H1 (cell line): ENCODE results near the gene AGFG1. TPM values are rescaled to one million over a fixed set of nuclear protein-coding genes. Genes with fewer than 3 reads are reported as not detected.
A peak's percentile ranks its signal among the peaks of the same experiment; 100 is the strongest.

Source experiments
- CTCF ChIA-PET: fragments of 300-600 bp; sonication (Branson Sonifier 250); formaldehyde crosslinking; loops from one replicate; lab custom pipeline; 2021; ENCODE audit not compliant: partially characterized antibody; lab: Charles Lee
- POLR2A ChIA-PET: fragments of 300-600 bp; sonication (Branson Sonifier 250); formaldehyde crosslinking; loops from one replicate; lab custom pipeline; 2021; ENCODE audit warnings: inconsistent platforms; ENCODE audit not compliant: partially characterized antibody; lab: Charles Lee
- DNase-seq, 2 experiments: peaks; one replicate each; pipeline versions ENCODE4 v3.0.0 to v3.0.0-alpha.2; 2010 to 2022; ENCODE audit warnings: low spot score in 2 of 2, low read depth in 1 of 2, mixed read lengths in 1 of 2
- FAIRE-seq: peaks from 2 replicates; lab custom pipeline; 2011; peaks lifted over from hg19 to GRCh38; lab: Jason Lieb, UNC
- H2AFZ ChIP-seq: 2 replicates; pipeline ENCODE4 v1.8.1; 2012; ENCODE audit warnings: low read length, inconsistent platforms
- H2AK5ac ChIP-seq: 2 replicates; pipeline ENCODE4 v1.6.1; 2013; ENCODE audit warnings: low read depth, low read length
- H2BK120ac ChIP-seq: replicated peaks from 2 replicates; pipeline ENCODE3; 2013; ENCODE audit warnings: low read depth, low read length, inconsistent platforms
- H2BK12ac ChIP-seq: 2 replicates; pipeline ENCODE4 v1.6.1; 2013; ENCODE audit warnings: low read depth, low read length
- H2BK15ac ChIP-seq: 2 replicates; pipeline ENCODE4 v1.6.1; 2013; ENCODE audit warnings: low read length
- H2BK20ac ChIP-seq: 2 replicates; pipeline ENCODE4 v1.6.1; 2013; ENCODE audit warnings: low read length
- H2BK5ac ChIP-seq: 2 replicates; pipeline ENCODE4 v1.6.1; 2013; ENCODE audit warnings: low read depth, low read length
- H3K14ac ChIP-seq: 2 replicates; pipeline ENCODE4 v1.6.1; 2013; ENCODE audit warnings: inconsistent platforms; ENCODE audit not compliant: insufficient read length
- H3K18ac ChIP-seq: 2 replicates; pipeline ENCODE4 v1.6.1; 2013; ENCODE audit warnings: low read length; ENCODE audit errors: extremely low read depth
- H3K23ac ChIP-seq: 2 replicates; pipeline ENCODE4 v1.6.1; 2013; ENCODE audit warnings: inconsistent platforms; ENCODE audit not compliant: insufficient read length
- H3K23me2 ChIP-seq: 2 replicates; pipeline ENCODE4 v1.6.1; 2013; ENCODE audit warnings: low read depth, low read length
- H3K27ac ChIP-seq: 2 replicates; pipeline ENCODE4 v1.6.1; 2011; ENCODE audit warnings: low read depth, low read length, inconsistent platforms
- H3K27me3 ChIP-seq, 4 experiments: replicated peaks in 1 of 4; 1 replicate in 1 of 4; 2 replicates in 3 of 4; pipeline versions ENCODE4 v1.6.1 to v1.8.1; 2011 to 2013; ENCODE audit warnings: low read length in 3 of 4, mild to moderate bottlenecking in 3 of 4, inconsistent platforms in 2 of 4, mixed read lengths in 2 of 4, moderate library complexity in 1 of 4; ENCODE audit not compliant: control insufficient read depth in 3 of 4, insufficient read depth in 3 of 4; ENCODE audit errors: extremely low read depth in 1 of 4
- H3K36me3 ChIP-seq, 4 experiments: 2 replicates each; pipeline versions ENCODE4 v1.6.1 to v1.8.1; 2011 to 2013; ENCODE audit warnings: mild to moderate bottlenecking in 4 of 4, low read length in 3 of 4, moderate library complexity in 2 of 4, control low read depth in 1 of 4, inconsistent platforms in 1 of 4; ENCODE audit not compliant: insufficient read depth in 4 of 4, control insufficient read depth in 2 of 4
- H3K4ac ChIP-seq: replicated peaks from 2 replicates; pipeline ENCODE3; 2013; ENCODE audit warnings: low read length, low read depth, mixed read lengths, inconsistent platforms; ENCODE audit not compliant: insufficient read length
- H3K4me1 ChIP-seq, 4 experiments: replicated peaks in 1 of 4; 1 replicate in 1 of 4; 2 replicates in 3 of 4; pipeline versions ENCODE4 v1.6.1 to v1.8.1; 2011 to 2013; ENCODE audit warnings: low read length in 3 of 4, inconsistent platforms in 2 of 4, mixed read lengths in 1 of 4; ENCODE audit not compliant: insufficient read depth in 4 of 4, control insufficient read depth in 3 of 4
- H3K4me2 ChIP-seq, 2 experiments: 2 replicates each; pipeline versions ENCODE4 v1.6.1 to v1.8.1; 2011 to 2013; ENCODE audit warnings: low read depth in 2 of 2, low read length in 2 of 2, control low read depth in 1 of 2, inconsistent platforms in 1 of 2, mild to moderate bottlenecking in 1 of 2; ENCODE audit not compliant: insufficient read depth in 1 of 2
- H3K4me3 ChIP-seq, 4 experiments: fragments of 200-600, 300-600 bp in 1 of 4; sonication (generic), shearing (Covaris generic), sonication (Bioruptor Twin) in 1 of 4; 2 replicates each; pipeline versions ENCODE4 v1.5.1 to v1.8.1; 2011 to 2016; ENCODE audit warnings: low read length in 4 of 4, low read depth in 3 of 4, control low read depth in 2 of 4, inconsistent platforms in 2 of 4, mild to moderate bottlenecking in 2 of 4, mixed read lengths in 1 of 4, moderate library complexity in 1 of 4; ENCODE audit not compliant: insufficient read depth in 2 of 4; ENCODE audit errors: extremely low read depth in 1 of 4
- H3K56ac ChIP-seq: replicated peaks from 2 replicates; pipeline ENCODE3; 2013; ENCODE audit warnings: low read depth, mild to moderate bottlenecking, mixed read lengths, low read length, inconsistent platforms; ENCODE audit not compliant: insufficient read length
- H3K79me1 ChIP-seq: 2 replicates; pipeline ENCODE4 v1.6.1; 2013; ENCODE audit warnings: low read depth, low read length, control low read depth
- H3K79me2 ChIP-seq, 2 experiments: 2 replicates each; pipeline versions ENCODE4 v1.6.1 to v1.8.1; 2012 to 2013; ENCODE audit warnings: low read length in 2 of 2, mild to moderate bottlenecking in 2 of 2, inconsistent platforms in 1 of 2; ENCODE audit not compliant: insufficient read depth in 2 of 2, control insufficient read depth in 1 of 2
- H3K9ac ChIP-seq, 4 experiments: replicated peaks in 1 of 4; 1 replicate in 1 of 4; 2 replicates in 3 of 4; pipeline versions ENCODE4 v1.6.1 to v1.8.1; 2011 to 2013; ENCODE audit warnings: low read depth in 3 of 4, low read length in 3 of 4, control low read depth in 2 of 4, mild to moderate bottlenecking in 2 of 4, moderate library complexity in 2 of 4, inconsistent platforms in 1 of 4; ENCODE audit errors: extremely low read depth in 1 of 4
- H3K9me3 ChIP-seq, 2 experiments: 2 replicates each; pipeline versions ENCODE4 v1.6.1 to v1.8.1; 2012 to 2013; ENCODE audit warnings: mild to moderate bottlenecking in 2 of 2, moderate library complexity in 2 of 2, control low read depth in 1 of 2, inconsistent platforms in 1 of 2, low read depth in 1 of 2, low read length in 1 of 2, mixed read lengths in 1 of 2; ENCODE audit not compliant: insufficient read depth in 2 of 2
- H4K20me1 ChIP-seq, 2 experiments: replicated peaks in 1 of 2; 2 replicates each; pipeline versions ENCODE3 to v1.8.1; 2011 to 2013; ENCODE audit warnings: inconsistent platforms in 2 of 2, low read length in 2 of 2, mild to moderate bottlenecking in 1 of 2; ENCODE audit not compliant: insufficient read depth in 2 of 2, control insufficient read depth in 1 of 2
- H4K5ac ChIP-seq: 2 replicates; pipeline ENCODE4 v1.6.1; 2013; ENCODE audit warnings: low read length, low read depth, mixed read lengths, inconsistent platforms; ENCODE audit not compliant: insufficient read length
- H4K8ac ChIP-seq: 2 replicates; pipeline ENCODE4 v1.8.0; 2013; ENCODE audit warnings: mild to moderate bottlenecking, moderate library complexity, low read length, inconsistent platforms; ENCODE audit not compliant: insufficient read depth; ENCODE audit errors: extremely low read depth
- H4K91ac ChIP-seq: replicated peaks from 2 replicates; pipeline ENCODE3; 2013; ENCODE audit warnings: low read length, mixed read lengths, inconsistent platforms; ENCODE audit not compliant: insufficient read length
- BACH1 ChIP-seq: IDR thresholded peaks from 2 replicates; pipeline ENCODE4 v1.6.1; 2012; ENCODE audit warnings: low read length, improper control_type of control experiment
- CREB1 ChIP-seq: IDR thresholded peaks from 2 replicates; pipeline ENCODE4 v1.6.1; 2012; ENCODE audit warnings: inconsistent platforms
- E2F6 ChIP-seq: IDR thresholded peaks from 2 replicates; pipeline ENCODE4 v1.6.1; 2012; ENCODE audit warnings: inconsistent platforms
- GABPA ChIP-seq: IDR thresholded peaks from 2 replicates; pipeline ENCODE4 v1.6.1; 2011; ENCODE audit warnings: mild to moderate bottlenecking, low read length, moderate library complexity, borderline replicate concordance; ENCODE audit not compliant: insufficient read depth
- RBBP5 ChIP-seq: IDR thresholded peaks from 2 replicates; pipeline ENCODE4 v1.7.1; 2012; ENCODE audit warnings: low read depth, mild to moderate bottlenecking, inconsistent platforms, low read length, moderate library complexity, borderline replicate concordance
- RFX5 ChIP-seq: IDR thresholded peaks from 2 replicates; pipeline ENCODE4 v1.6.1; 2011; ENCODE audit warnings: low read depth, low read length, improper control_type of control experiment, borderline replicate concordance
- RNF2 ChIP-seq: fragments of 200-900, 300-1000 bp; sonication (generic); IDR thresholded peaks from 2 replicates; pipeline ENCODE4 v1.7.1; 2016; ENCODE audit warnings: borderline replicate concordance, low read depth, mild to moderate bottlenecking, antibody characterized with exemption, low read length; ENCODE audit not compliant: poor library complexity, severe bottlenecking; ENCODE audit errors: missing control alignments
- SAP30 ChIP-seq: fragments of 300-600 bp; sonication (generic); IDR thresholded peaks from 2 replicates; pipeline ENCODE4 v1.7.1; 2012; ENCODE audit warnings: low read length, moderate library complexity, mild to moderate bottlenecking, inconsistent platforms; ENCODE audit not compliant: insufficient read depth, insufficient replicate concordance
- SIN3A ChIP-seq, 2 experiments: IDR thresholded peaks in 1 of 2; conservative IDR thresholded peaks in 1 of 2; 2 replicates each; pipeline ENCODE4 v1.6.1; 2011 to 2012; ENCODE audit warnings: low read length in 2 of 2, improper control_type of control experiment in 1 of 2, low read depth in 1 of 2, mild to moderate bottlenecking in 1 of 2
- TCF12 ChIP-seq: IDR thresholded peaks from 2 replicates; pipeline ENCODE4 v1.6.1; 2011; ENCODE audit warnings: low read depth, mild to moderate bottlenecking, low read length
- WGBS, 2 experiments: shearing (Covaris generic) in 1 of 2; methylation state at CpG; one replicate each; pipeline versions ENCODE4 v1.1.6 to v1.1.7; 2013 to 2015; ENCODE audit warnings: low lambda C conversion rate in 2 of 2, mixed read lengths in 2 of 2, inconsistent platforms in 1 of 2, low coverage in 1 of 2, missing lambda C conversion rate in 1 of 2; ENCODE audit not compliant: insufficient replicate concordance in 2 of 2, insufficient coverage in 1 of 2, insufficient read length in 1 of 2; ENCODE audit errors: extremely low coverage in 1 of 2, missing lambda C conversion rate in 1 of 2; 5-methylcytosine and 5-hydroxymethylcytosine counted together
- polyA plus RNA-seq, 7 experiments: library from polyadenylated mRNA; depleted of rRNA in 3 of 7; stranded (reverse) in 5 of 7; unstranded in 2 of 7; fragments of >200 nt in 5 of 7; fragments of 200-250 nt in 2 of 7; gene quantifications; 1 replicate in 5 of 7; 2 replicates in 1 of 7; 4 replicates in 1 of 7; pipeline versions ENCODE4 v1.2.1 to v1.2.3, GENCODE V29; 2011 to 2013; ENCODE audit warnings: missing spikeins in 2 of 7, mixed read lengths in 2 of 7
- total RNA-seq: library from RNA; stranded (reverse); fragmentation: NEBNext Ultra II Directional; extraction: Animal tissue kit (Norgen Biotek cat#: 25700); gene quantifications from 2 replicates; pipeline ENCODE4 v1.2.1, GENCODE V29; 2021

The AGFG1 gene
- total and polyA plus RNA-seq, 2 of the 8 experiments (the other 6 are each of a cell fraction or from before 2014, with no cell fraction given): 102 to 147 TPM

- no peak for FAIRE-seq
- TF ChIP-seq RBBP5 (no peak), GABPA (no peak), RNF2 (no peak), TCF12 (no peak), SAP30 (no peak), RFX5 (no peak), SIN3A (conservative IDR thresholded peaks at IDR 0.05 in 1 of 2, IDR thresholded peaks at IDR 0.05 in 1 of 2; ENCODE audit: low read depth in 1 of 2, low read length in 2 of 2) (no peak), E2F6 (no peak), BACH1 (no peak), CREB1 (no peak)
Observed at GRCh38 chr2:227509824-227510619, 38.1 kb downstream of the AGFG1 start.

More at GRCh38 chr2:227509824-227510619, 38.1 kb downstream of the AGFG1 start:
- Histone ChIP-seq H2BK20ac (no peak overlapping the region), H2BK12ac (no peak overlapping the region), H3K4me1 (peaks cover 0 to 19% (median 5%) of the 10 kb centered on the region in 4 experiments; a peak in 4 of 7 replicates), H3K27ac (no peak overlapping the region), H3K79me2 (peaks cover 3 to 100% of the 10 kb centered on the region in 2 experiments; a peak in 3 of 4 replicates), H4K8ac (no peak overlapping the region), H4K20me1 (peaks cover 23 to 25% of the 10 kb centered on the region in 2 experiments), H2BK120ac (no peak overlapping the region), H3K27me3 (no peaks in the 10 kb centered on the region), H3K4me2 (peak overlapping the region in 1 of 2 experiments; percentile 14; a peak in 1 of 4 replicates), H4K91ac (no peak overlapping the region), H3K79me1 (no peaks in the 10 kb centered on the region; the same call in 1 of the 2 replicates), H2BK5ac (no peak overlapping the region), H3K9me3 (no peaks in the 10 kb centered on the region), H3K36me3 (no peaks in the 10 kb centered on the region), H2AK5ac (no peak overlapping the region), H4K5ac (no peak overlapping the region), H3K56ac (no peak overlapping the region), H2BK15ac (no peak overlapping the region), H3K18ac (no peak overlapping the region), H3K4me3 (no peak overlapping the region), H3K14ac (no peak overlapping the region), H3K4ac (no peak overlapping the region), H3K9ac (no peak overlapping the region; a peak in 1 of 7 replicates), H2AFZ (no peak overlapping the region), H3K23ac (no peak overlapping the region), H3K23me2 (peaks cover 2% of the 10 kb centered on the region; the same call in 1 of the 2 replicates)
- POLR2A ChIA-PET: no interaction called here
- no peak for DNase-seq
- WGBS, 2 experiments: 86% methylated on average over 4 of the region's 4 CpGs; no CpG with 5 or more reads in 1 of the 2 experiments
- CTCF ChIA-PET: no interaction called here
